Testis (tissue), 2 donors: ENCODE data around the gene NCL.

Experiments
- POLR2A ChIP-seq: fragments of 450-650 bp; IDR thresholded peaks from one replicate; pipeline ENCODE4 v1.6.1; 2017; ENCODE audit warnings: antibody characterized with exemption, mild to moderate bottlenecking, moderate library complexity
- TF ChIP-seq, protein P1 (sequence below), 3 experiments: fragments of 450-650 bp in 2 of 3; fragments of 200-600 bp in 1 of 3; sonication (generic) in 1 of 3; IDR thresholded peaks; one replicate each; pipeline ENCODE4 v1.5.1; 2016 to 2019; ENCODE audit warnings: antibody characterized with exemption in 3 of 3, mild to moderate bottlenecking in 2 of 3, moderate library complexity in 1 of 3

GRCh38 chr2:231503766-231504165, 39.5 kb upstream of the NCL start:
- TF ChIP-seq, protein P1, sequence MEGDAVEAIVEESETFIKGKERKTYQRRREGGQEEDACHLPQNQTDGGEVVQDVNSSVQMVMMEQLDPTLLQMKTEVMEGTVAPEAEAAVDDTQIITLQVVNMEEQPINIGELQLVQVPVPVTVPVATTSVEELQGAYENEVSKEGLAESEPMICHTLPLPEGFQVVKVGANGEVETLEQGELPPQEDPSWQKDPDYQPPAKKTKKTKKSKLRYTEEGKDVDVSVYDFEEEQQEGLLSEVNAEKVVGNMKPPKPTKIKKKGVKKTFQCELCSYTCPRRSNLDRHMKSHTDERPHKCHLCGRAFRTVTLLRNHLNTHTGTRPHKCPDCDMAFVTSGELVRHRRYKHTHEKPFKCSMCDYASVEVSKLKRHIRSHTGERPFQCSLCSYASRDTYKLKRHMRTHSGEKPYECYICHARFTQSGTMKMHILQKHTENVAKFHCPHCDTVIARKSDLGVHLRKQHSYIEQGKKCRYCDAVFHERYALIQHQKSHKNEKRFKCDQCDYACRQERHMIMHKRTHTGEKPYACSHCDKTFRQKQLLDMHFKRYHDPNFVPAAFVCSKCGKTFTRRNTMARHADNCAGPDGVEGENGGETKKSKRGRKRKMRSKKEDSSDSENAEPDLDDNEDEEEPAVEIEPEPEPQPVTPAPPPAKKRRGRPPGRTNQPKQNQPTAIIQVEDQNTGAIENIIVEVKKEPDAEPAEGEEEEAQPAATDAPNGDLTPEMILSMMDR (IDR thresholded peaks at IDR 0.05): no peak
- TF ChIP-seq POLR2A: no peak
